Measurements from ENCODE around the gene SMC5.

GRCh38 chr9:70263421-70263820 is 4.6 kb downstream of the SMC5 start:
- no peak for TF ChIP-seq POLR2AphosphoS5 (IDR thresholded peaks at IDR 0.05)
- TF ChIP-seq CTCF (IDR thresholded peaks at IDR 0.05), result no peak
- no peak for TF ChIP-seq POLR2A (IDR thresholded peaks at IDR 0.05)
- TF ChIP-seq EP300 (IDR thresholded peaks at IDR 0.05), result no peak
